ENCODE results near the gene KHDRBS2.

DNA sequence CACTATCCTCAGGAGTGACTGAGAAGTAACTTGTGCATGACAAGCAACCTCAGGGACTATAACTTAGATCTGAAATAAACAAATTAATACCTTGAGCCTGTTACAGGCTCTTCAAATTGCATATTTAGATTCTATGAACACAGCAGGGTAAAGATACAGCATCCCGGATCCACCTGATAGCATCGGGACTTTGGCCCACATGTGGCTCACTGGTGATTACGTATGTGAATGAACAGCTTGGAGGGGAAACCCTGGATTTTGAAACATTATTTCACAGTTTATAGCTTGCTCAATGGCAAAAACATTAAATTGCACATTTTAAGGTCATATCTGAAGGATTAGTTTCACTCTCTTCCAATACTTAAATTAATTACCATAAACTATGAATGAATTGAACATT is 133.2 kb downstream of the KHDRBS2 start:
- TF ChIP-seq, protein P1, sequence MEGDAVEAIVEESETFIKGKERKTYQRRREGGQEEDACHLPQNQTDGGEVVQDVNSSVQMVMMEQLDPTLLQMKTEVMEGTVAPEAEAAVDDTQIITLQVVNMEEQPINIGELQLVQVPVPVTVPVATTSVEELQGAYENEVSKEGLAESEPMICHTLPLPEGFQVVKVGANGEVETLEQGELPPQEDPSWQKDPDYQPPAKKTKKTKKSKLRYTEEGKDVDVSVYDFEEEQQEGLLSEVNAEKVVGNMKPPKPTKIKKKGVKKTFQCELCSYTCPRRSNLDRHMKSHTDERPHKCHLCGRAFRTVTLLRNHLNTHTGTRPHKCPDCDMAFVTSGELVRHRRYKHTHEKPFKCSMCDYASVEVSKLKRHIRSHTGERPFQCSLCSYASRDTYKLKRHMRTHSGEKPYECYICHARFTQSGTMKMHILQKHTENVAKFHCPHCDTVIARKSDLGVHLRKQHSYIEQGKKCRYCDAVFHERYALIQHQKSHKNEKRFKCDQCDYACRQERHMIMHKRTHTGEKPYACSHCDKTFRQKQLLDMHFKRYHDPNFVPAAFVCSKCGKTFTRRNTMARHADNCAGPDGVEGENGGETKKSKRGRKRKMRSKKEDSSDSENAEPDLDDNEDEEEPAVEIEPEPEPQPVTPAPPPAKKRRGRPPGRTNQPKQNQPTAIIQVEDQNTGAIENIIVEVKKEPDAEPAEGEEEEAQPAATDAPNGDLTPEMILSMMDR (optimal IDR thresholded peaks at IDR 0.05 in 1 of 3, IDR thresholded peaks at IDR 0.05 in 1 of 3, conservative IDR thresholded peaks at IDR 0.05 in 1 of 3; ENCODE audit: extremely low read depth in 1 of 3, insufficient read depth in 2 of 3, low read length in 3 of 3): no peak
- TF ChIP-seq EZH2 (IDR thresholded peaks at IDR 0.05; ENCODE audit: low read length): no peak
